Measurements from ENCODE around the gene CRYL1.

Gene CRYL1

GRCh38 chr13:20416223-20416745 is 109.4 kb downstream of the CRYL1 start:
- DNase-seq = no peak

- no peak for DNase-seq
These were observed 110.0 kb downstream of the CRYL1 start for GRCh38 chr13:20415694-20416107.

GRCh38 chr13:20415306-20415679 is 110.4 kb downstream of the CRYL1 start:
- DNase-seq = no peak

- no peak for DNase-seq
These were observed 110.9 kb downstream of the CRYL1 start for GRCh38 chr13:20414546-20415305.

- DNase-seq = no peak
These were observed 112.8 kb downstream of the CRYL1 start for GRCh38 chr13:20412691-20413355.

GRCh38 chr13:20411638-20412342 is 113.9 kb downstream of the CRYL1 start:
- DNase-seq = no peak

GRCh38 chr13:20410726-20411125 is 114.9 kb downstream of the CRYL1 start:
- no peak for DNase-seq

- no peak for DNase-seq
These were observed 117.5 kb downstream of the CRYL1 start for GRCh38 chr13:20408181-20408580.

- no peak for DNase-seq
These were observed 117.9 kb downstream of the CRYL1 start for GRCh38 chr13:20407759-20408158.

GRCh38 chr13:20405691-20406090 is 120.0 kb downstream of the CRYL1 start:
- DNase-seq = no peak

- no peak for DNase-seq
These were observed 121.0 kb downstream of the CRYL1 start for GRCh38 chr13:20404488-20405222.

GRCh38 chr13:20403826-20404225 is 121.8 kb downstream of the CRYL1 start:
- no peak for DNase-seq

GRCh38 chr13:20402881-20403280 is 122.8 kb downstream of the CRYL1 start:
- DNase-seq = no peak

GRCh38 chr13:20401931-20402856 is 123.5 kb downstream of the CRYL1 start:
- DNase-seq = no peak

GRCh38 chr13:20401531-20401930 is 124.1 kb downstream of the CRYL1 start:
- no peak for DNase-seq

- DNase-seq = no peak
These were observed 124.9 kb downstream of the CRYL1 start for GRCh38 chr13:20400774-20401173.

GRCh38 chr13:20399961-20400360 is 125.7 kb downstream of the CRYL1 start:
- DNase-seq = no peak

GRCh38 chr13:20399515-20399914 is 126.1 kb downstream of the CRYL1 start:
- no peak for DNase-seq

GRCh38 chr13:20398459-20398858 is 127.2 kb downstream of the CRYL1 start:
- no peak for DNase-seq

GRCh38 chr13:20397896-20398295 is 127.8 kb downstream of the CRYL1 start:
- DNase-seq = no peak

- DNase-seq = no peak
These were observed 130.4 kb downstream of the CRYL1 start for GRCh38 chr13:20395061-20395916.

All from NCI-H2107 (cell line).